Testis (tissue), 3 donors: Measurements from ENCODE around the gene MCF2L. TPM values are rescaled to one million over a fixed set of nuclear protein-coding genes. Genes with fewer than 3 reads are reported as not detected.

ENCODE experiments used
- DNase-seq: peaks from one replicate; pipeline ENCODE4 v3.0.0-alpha.2; 2019
- H3K27ac ChIP-seq, 2 donors: fragments of 200-600 bp; sonication (generic); one replicate each; pipeline ENCODE4 v1.5.1; 2019
- H3K27me3 ChIP-seq: fragments of 200-600 bp; sonication (generic); one replicate; pipeline ENCODE4 v1.5.1; 2019
- H3K36me3 ChIP-seq: fragments of 200-600 bp; sonication (generic); one replicate; pipeline ENCODE4 v1.5.1; 2017; ENCODE audit warnings: low read depth; ENCODE audit errors: missing control alignments
- H3K4me1 ChIP-seq: fragments of 200-600 bp; sonication (generic); one replicate; pipeline ENCODE4 v1.5.1; 2019
- H3K4me3 ChIP-seq, 2 donors: fragments of 200-600 bp; sonication (generic); one replicate each; pipeline ENCODE4 v1.5.1; 2017 to 2019
- H3K9me3 ChIP-seq: fragments of 200-600 bp; sonication (generic); one replicate; pipeline ENCODE4 v1.5.1; 2017
- CTCF ChIP-seq, 3 experiments: fragments of 450-650 bp in 2 of 3; fragments of 200-600 bp in 1 of 3; sonication (generic) in 1 of 3; IDR thresholded peaks; one replicate each; pipeline ENCODE4 v1.5.1; 2016 to 2019; ENCODE audit warnings: antibody characterized with exemption in 3 of 3, mild to moderate bottlenecking in 2 of 3, moderate library complexity in 1 of 3
- POLR2A ChIP-seq: fragments of 450-650 bp; IDR thresholded peaks from one replicate; pipeline ENCODE4 v1.6.1; 2017; ENCODE audit warnings: antibody characterized with exemption, mild to moderate bottlenecking, moderate library complexity
- WGBS, 2 donors: methylation state at CpG; one replicate each; pipeline ENCODE4 v1.1.5; 2018; 5-methylcytosine and 5-hydroxymethylcytosine counted together
- intact Hi-C: fragments of 100-400 bp; cut with DNase I; formaldehyde crosslinking; loops from one replicate; pipeline ENCODE4 v1.15.1; 2023; ENCODE audit warnings: low total_unique reads
- polyA plus RNA-seq: library from polyadenylated mRNA; stranded (reverse); fragments of 350-450 nt; fragmentation: Illumina TruSeq; extraction: RNeasy Lipid Tissue Mini Kit (QIAGEN cat#74804); gene quantifications from one replicate; pipeline ENCODE4 v1.2.3, GENCODE V29; 2014; ENCODE audit warnings: low read depth, low replicate concordance; ENCODE audit not compliant: insufficient read depth
- total RNA-seq, 2 donors: library from RNA; depleted of rRNA; stranded (reverse); fragments of >200 nt; gene quantifications; one replicate each; pipeline ENCODE4 v1.2.3, GENCODE V29; 2016

The MCF2L gene
- total and polyA plus RNA-seq, 3 donors from 2014 or later: 5.0 to 17.6 (median 14.6) TPM

- Histone ChIP-seq H3K27ac (no peak overlapping the region), H3K4me3 (no peak overlapping the region), H3K27me3 (no peaks in the 10 kb centered on the region), H3K4me1 (no peaks in the 10 kb centered on the region), H3K9me3 (no peaks in the 10 kb centered on the region), H3K36me3 (no peaks in the 10 kb centered on the region)
- DNase-seq: peak; percentile 1
- TF ChIP-seq CTCF (IDR thresholded peaks at IDR 0.05) (no peak), POLR2A (no peak)
- intact Hi-C loops: no loop called here
- 81 to 88% methylated on average over 10 of the region's 10 CpGs for WGBS, 2 donors
These were observed 147.3 kb downstream of the MCF2L start for GRCh38 chr13:113116206-113116800.

GRCh38 chr13:113116871-113117271, 147.9 kb downstream of the MCF2L start:
- no peaks in the 10 kb centered on the region for H3K36me3 ChIP-seq
- no peak overlapping the region for H3K4me3 ChIP-seq
- 95 to 98% methylated on average over 10 of the region's 10 CpGs for WGBS, 2 donors
- no peaks in the 10 kb centered on the region for H3K27me3 ChIP-seq
- peak; percentile 1 for DNase-seq
- H3K4me1 ChIP-seq: peaks cover 5% of the 10 kb centered on the region
- no peak for TF ChIP-seq POLR2A
- no peak for TF ChIP-seq CTCF (IDR thresholded peaks at IDR 0.05)
- no peaks in the 10 kb centered on the region for H3K9me3 ChIP-seq
- intact Hi-C loops: no loop called here
- H3K27ac ChIP-seq: no peak overlapping the region

GRCh38 chr13:113117335-113117872, 148.4 kb downstream of the MCF2L start:
- intact Hi-C loops: no loop called here
- no peaks in the 10 kb centered on the region for H3K36me3 ChIP-seq
- WGBS, 2 donors: 95% methylated on average over 15 to 26 of the region's 26 CpGs
- DNase-seq: no peak
- no peak overlapping the region for H3K27ac ChIP-seq
- H3K4me3 ChIP-seq: no peak overlapping the region
- no peak for TF ChIP-seq POLR2A
- TF ChIP-seq CTCF (IDR thresholded peaks at IDR 0.05): no peak
- H3K4me1 ChIP-seq: peaks cover 8% of the 10 kb centered on the region
- no peaks in the 10 kb centered on the region for H3K9me3 ChIP-seq
- no peaks in the 10 kb centered on the region for H3K27me3 ChIP-seq

GRCh38 chr13:113117911-113118260, 148.9 kb downstream of the MCF2L start:
- no peak overlapping the region for H3K27ac ChIP-seq
- TF ChIP-seq POLR2A (no peak), CTCF (IDR thresholded peaks at IDR 0.05) (no peak)
- no peak for DNase-seq
- no peaks in the 10 kb centered on the region for H3K36me3 ChIP-seq
- peaks cover 8% of the 10 kb centered on the region for H3K4me1 ChIP-seq
- 92 to 96% methylated on average over 9 of the region's 9 CpGs for WGBS, 2 donors
- no peaks in the 10 kb centered on the region for H3K9me3 ChIP-seq
- intact Hi-C loops: no loop called here
- H3K27me3 ChIP-seq: no peaks in the 10 kb centered on the region
- no peak overlapping the region for H3K4me3 ChIP-seq
